HG03025 (cell line): Measurements from ENCODE around the gene KLLN.
"Not testable (repeated sequence)": the region's sequence is repeated elsewhere in the genome, so short reads cannot be mapped to it uniquely, and the experiment has no call there.

Experiments
- ATAC-seq: cut with Tn5 transposase; IDR thresholded peaks from one replicate; pipeline ENCODE4 v1.9.1; 2021; ENCODE audit warnings: mild to moderate bottlenecking, moderate library complexity; ENCODE audit not compliant: unreplicated experiment, low FRiP score

Gene KLLN

GRCh38 chr10:87843714-87844113 is 19.6 kb downstream of the KLLN start:
- ATAC-seq, result no peak

GRCh38 chr10:87842776-87843497 is 20.4 kb downstream of the KLLN start:
- ATAC-seq, result no peak

- no peak for ATAC-seq
These were observed 21.1 kb downstream of the KLLN start for GRCh38 chr10:87842220-87842641.

GRCh38 chr10:87841186-87841585 is 22.1 kb downstream of the KLLN start:
- ATAC-seq, result no peak

- ATAC-seq, result no peak
These were observed 24.7 kb downstream of the KLLN start for GRCh38 chr10:87838650-87839049.

- no peak for ATAC-seq
These were observed 25.9 kb downstream of the KLLN start for GRCh38 chr10:87837445-87837844.

GRCh38 chr10:87836098-87836497 is 27.2 kb downstream of the KLLN start:
- ATAC-seq, result no peak

GRCh38 chr10:87829986-87830729 is 33.2 kb downstream of the KLLN start:
- no peak for ATAC-seq

- ATAC-seq, result not testable (repeated sequence)
These were observed 34.3 kb downstream of the KLLN start for GRCh38 chr10:87829051-87829450.

- ATAC-seq, result no peak
These were observed 35.7 kb downstream of the KLLN start for GRCh38 chr10:87827681-87828080.

- no peak for ATAC-seq
These were observed 36.7 kb downstream of the KLLN start for GRCh38 chr10:87826653-87827052.

GRCh38 chr10:87819289-87819585 is 44.1 kb downstream of the KLLN start:
- no peak for ATAC-seq

GRCh38 chr10:87818505-87819288 is 44.6 kb downstream of the KLLN start:
- peak; percentile 45 for ATAC-seq

GRCh38 chr10:87817609-87818504 is 45.5 kb downstream of the KLLN start, which contains the start of gene ATAD1:
Gene ATAD1 (minus strand): TSS chr10:87818226. CDS start chr10:87814599, 3,627 bp downstream.
- peak; percentile 83 for ATAC-seq

- ATAC-seq, result no peak
These were observed 46.3 kb downstream of the KLLN start for GRCh38 chr10:87816898-87817608.

GRCh38 chr10:87816163-87816897 is 47.0 kb downstream of the KLLN start:
- no peak for ATAC-seq
